Ovary (tissue), 3 donors: ENCODE data around the gene MAD1L1.

Experiments
- CTCF ChIP-seq, 3 donors: fragments of 450-650 bp in 2 of 3; fragments of 200-600 bp in 1 of 3; IDR thresholded peaks; one replicate each; pipeline versions ENCODE4 v1.5.1 to v1.8.0; 2016 to 2022; ENCODE audit warnings: antibody characterized with exemption in 3 of 3, mild to moderate bottlenecking in 1 of 3
- POLR2A ChIP-seq: fragments of 450-650 bp; IDR thresholded peaks from one replicate; pipeline ENCODE4 v1.6.1; 2017; ENCODE audit warnings: antibody characterized with exemption, mild to moderate bottlenecking, moderate library complexity
- donor health status: DM: no; HTN: no; CAD: no.

GRCh38 chr7:2271273-2272026 is 38.7 kb upstream of the MAD1L1 start:
- TF ChIP-seq CTCF (IDR thresholded peaks at IDR 0.05) (no peak), POLR2A (no peak)
